Neural progenitor cell (in vitro differentiated cells): Measurements from ENCODE around the gene TRIM65. TPM values are rescaled to one million over a fixed set of nuclear protein-coding genes. Genes with fewer than 3 reads are reported as not detected.

ENCODE experiments used
- DNase-seq: peaks from one replicate; pipeline ENCODE4 v3.0.0-alpha.2; 2016; ENCODE audit warnings: low spot score
- H2AFZ ChIP-seq: fragments of 200-600 bp; sonication (generic); replicated peaks from 2 replicates; pipeline ENCODE4 v1.6.1; 2016; ENCODE audit warnings: antibody characterized with exemption
- H3F3A ChIP-seq: fragments of 200-600 bp; sonication (generic); 2 replicates; pipeline ENCODE4 v1.6.1; 2016; ENCODE audit warnings: antibody characterized with exemption, low read depth
- H3K27ac ChIP-seq: fragments of 200-600 bp; sonication (generic); 2 replicates; pipeline ENCODE4 v1.5.1; 2016; ENCODE audit warnings: mild to moderate bottlenecking
- H3K27me3 ChIP-seq: fragments of 200-600 bp; sonication (generic); 2 replicates; pipeline ENCODE4 v1.6.1; 2016; ENCODE audit warnings: mild to moderate bottlenecking, moderate library complexity
- H3K36me3 ChIP-seq: fragments of 200-600 bp; sonication (generic); 2 replicates; pipeline ENCODE4 v1.5.1; 2016
- H3K4me1 ChIP-seq: fragments of 200-600 bp; sonication (generic); 2 replicates; pipeline ENCODE4 v1.6.1; 2016; ENCODE audit warnings: mixed run types
- H3K4me2 ChIP-seq: fragments of 200-600 bp; sonication (generic); 2 replicates; pipeline ENCODE4 v1.6.1; 2016
- H3K4me3 ChIP-seq: fragments of 200-600 bp; sonication (generic); 2 replicates; pipeline ENCODE4 v1.5.1; 2016
- H3K79me2 ChIP-seq: fragments of 200-600 bp; sonication (generic); 2 replicates; pipeline ENCODE4 v1.6.1; 2016; ENCODE audit warnings: low read depth
- H3K9ac ChIP-seq: fragments of 200-600 bp; sonication (generic); 2 replicates; pipeline ENCODE4 v1.6.1; 2016
- H3K9me3 ChIP-seq: fragments of 200-600 bp; sonication (generic); 2 replicates; pipeline ENCODE4 v1.5.1; 2016; ENCODE audit warnings: low read depth
- H4K20me1 ChIP-seq: fragments of 200-600 bp; sonication (generic); 2 replicates; pipeline ENCODE4 v1.6.1; 2016; ENCODE audit warnings: low read depth
- H3K27ac Mint-ChIP-seq: 3 replicates; pipeline ENCODE4 v1.8.0; 2021; ENCODE audit warnings: mixed read lengths
- H3K27me3 Mint-ChIP-seq: 2 replicates; pipeline ENCODE4 v1.8.0; 2022; ENCODE audit warnings: low read depth, mild to moderate bottlenecking, inconsistent platforms, moderate library complexity, mixed read lengths; ENCODE audit not compliant: insufficient read depth
- H3K36me3 Mint-ChIP-seq: 3 replicates; pipeline ENCODE4 v1.8.0; 2021; ENCODE audit warnings: mixed read lengths
- H3K4me1 Mint-ChIP-seq: 3 replicates; pipeline ENCODE4 v1.8.0; 2021; ENCODE audit warnings: mixed read lengths
- H3K4me3 Mint-ChIP-seq: 3 replicates; pipeline ENCODE4 v1.8.0; 2021; ENCODE audit warnings: mild to moderate bottlenecking, moderate library complexity, mixed read lengths
- H3K9me3 Mint-ChIP-seq: 3 replicates; pipeline ENCODE4 v1.8.0; 2020; ENCODE audit warnings: mixed read lengths
- CTCF ChIP-seq: fragments of 200-600 bp; sonication (generic); IDR thresholded peaks from 2 replicates; pipeline ENCODE4 v1.5.1; 2017; ENCODE audit warnings: antibody characterized with exemption, mild to moderate bottlenecking
- EZH2 ChIP-seq: fragments of 200-600 bp; sonication (generic); IDR thresholded peaks from 2 replicates; pipeline ENCODE4 v1.6.1; 2017; ENCODE audit warnings: antibody characterized with exemption, mild to moderate bottlenecking, moderate library complexity
- EZH2phosphoT487 ChIP-seq: fragments of 200-600 bp; sonication (generic); IDR thresholded peaks from 2 replicates; pipeline ENCODE4 v1.6.1; 2017; ENCODE audit warnings: antibody characterized with exemption
- total RNA-seq: library from RNA; depleted of rRNA; stranded (reverse); fragments of >200 nt; gene quantifications from 2 replicates; pipeline ENCODE4 v1.2.3, GENCODE V29; 2015; ENCODE audit warnings: low replicate concordance

The TRIM65 gene
- total RNA-seq, 1 donor from 2014 or later = 17.2 TPM

GRCh38 chr17:75933808-75934207, 37.1 kb upstream of the TRIM65 start:
- no peaks in the 10 kb centered on the region for H3K9me3 ChIP-seq
- no peaks in the 10 kb centered on the region for H4K20me1 ChIP-seq
- peaks cover 6% of the 10 kb centered on the region for H3K27me3 Mint-ChIP-seq
- no peak for DNase-seq
- no peak overlapping the region for H3K4me3 ChIP-seq
- no peak overlapping the region for H3K4me2 ChIP-seq
- H2AFZ ChIP-seq = no peak overlapping the region
- no peak overlapping the region for H3K27ac ChIP-seq
- H3K79me2 ChIP-seq = no peaks in the 10 kb centered on the region
- H3K9me3 Mint-ChIP-seq = no peaks in the 10 kb centered on the region
- no peaks in the 10 kb centered on the region for H3K4me1 Mint-ChIP-seq
- H3K27ac Mint-ChIP-seq = no peak overlapping the region
- no peak overlapping the region for H3K4me3 Mint-ChIP-seq
- no peaks in the 10 kb centered on the region for H3K36me3 ChIP-seq
- no peak overlapping the region for H3K9ac ChIP-seq
- peaks cover 5% of the 10 kb centered on the region for H3K36me3 Mint-ChIP-seq
- no peaks in the 10 kb centered on the region for H3K4me1 ChIP-seq
- no peaks in the 10 kb centered on the region for H3F3A ChIP-seq
- H3K27me3 ChIP-seq = no peaks in the 10 kb centered on the region
- TF ChIP-seq CTCF (no peak), EZH2 (no peak), EZH2phosphoT487 (no peak)

GRCh38 chr17:75932852-75933251, 36.1 kb upstream of the TRIM65 start:
- Histone ChIP-seq H3K79me2 (no peaks in the 10 kb centered on the region), H4K20me1 (no peaks in the 10 kb centered on the region), H3K4me2 (no peak overlapping the region), H3K27me3 (no peaks in the 10 kb centered on the region), H3K9ac (no peak overlapping the region), H3K27ac (no peak overlapping the region), H3K4me3 (no peak overlapping the region), H3K4me1 (no peaks in the 10 kb centered on the region), H3K9me3 (no peaks in the 10 kb centered on the region), H3K36me3 (no peaks in the 10 kb centered on the region), H2AFZ (no peak overlapping the region), H3F3A (no peaks in the 10 kb centered on the region)
- Mint-ChIP-seq H3K9me3 (no peaks in the 10 kb centered on the region), H3K27me3 (peaks cover 3% of the 10 kb centered on the region), H3K4me3 (no peak overlapping the region), H3K4me1 (no peaks in the 10 kb centered on the region), H3K27ac (no peak overlapping the region), H3K36me3 (peaks cover 3% of the 10 kb centered on the region)
- no peak for DNase-seq
- TF ChIP-seq EZH2 = no peak
- no peak for TF ChIP-seq EZH2phosphoT487
- TF ChIP-seq CTCF = no peak

GRCh38 chr17:75931062-75931461, 34.3 kb upstream of the TRIM65 start:
- no peak overlapping the region for H3K4me3 ChIP-seq
- no peak overlapping the region for H3K27ac ChIP-seq
- H3K4me1 ChIP-seq = no peaks in the 10 kb centered on the region
- no peak overlapping the region for H3K4me2 ChIP-seq
- H4K20me1 ChIP-seq = no peaks in the 10 kb centered on the region
- H3K4me1 Mint-ChIP-seq = no peaks in the 10 kb centered on the region
- peaks cover 6% of the 10 kb centered on the region for H3K36me3 Mint-ChIP-seq
- no peaks in the 10 kb centered on the region for H3K27me3 ChIP-seq
- H3F3A ChIP-seq = no peaks in the 10 kb centered on the region
- H2AFZ ChIP-seq = no peak overlapping the region
- DNase-seq = no peak
- H3K9me3 Mint-ChIP-seq = no peaks in the 10 kb centered on the region
- no peak overlapping the region for H3K9ac ChIP-seq
- H3K27ac Mint-ChIP-seq = no peak overlapping the region
- H3K79me2 ChIP-seq = no peaks in the 10 kb centered on the region
- TF ChIP-seq EZH2 (no peak), EZH2phosphoT487 (no peak), CTCF (no peak)
- no peaks in the 10 kb centered on the region for H3K27me3 Mint-ChIP-seq
- H3K36me3 ChIP-seq = no peaks in the 10 kb centered on the region
- no peak overlapping the region for H3K4me3 Mint-ChIP-seq
- H3K9me3 ChIP-seq = no peaks in the 10 kb centered on the region
